GM12873 (cell line): ENCODE measurements around the gene PLA2R1.

ENCODE experiments used
- TF ChIP-seq, protein P1 (sequence below): IDR thresholded peaks from 2 replicates; pipeline ENCODE4 v1.5.1; 2012; ENCODE audit warnings: low read depth, mild to moderate bottlenecking, moderate library complexity, low read length, control low read depth; ENCODE audit not compliant: insufficient read depth; ENCODE audit errors: missing control alignments

The PLA2R1 gene

DNA sequence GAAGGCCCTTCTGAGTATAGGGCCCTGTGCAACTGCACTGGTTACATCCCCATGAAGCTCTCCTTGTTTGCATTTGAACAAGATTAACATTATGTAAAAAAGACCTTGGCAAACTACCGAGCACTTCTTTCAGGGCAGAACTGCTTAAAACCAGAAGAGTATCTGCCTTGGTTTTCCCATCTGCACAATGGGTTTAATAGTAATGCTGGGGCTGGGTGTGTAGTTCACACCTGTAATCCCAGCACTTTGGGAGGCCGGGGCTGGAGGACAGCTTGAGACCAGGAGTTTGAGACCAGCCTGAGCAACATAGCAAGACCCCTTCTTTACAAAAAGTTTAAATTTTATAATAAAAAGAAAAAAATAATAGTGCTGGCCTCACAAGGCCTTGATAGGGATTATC is 8.5 kb downstream of the PLA2R1 start:
- TF ChIP-seq, protein P1, sequence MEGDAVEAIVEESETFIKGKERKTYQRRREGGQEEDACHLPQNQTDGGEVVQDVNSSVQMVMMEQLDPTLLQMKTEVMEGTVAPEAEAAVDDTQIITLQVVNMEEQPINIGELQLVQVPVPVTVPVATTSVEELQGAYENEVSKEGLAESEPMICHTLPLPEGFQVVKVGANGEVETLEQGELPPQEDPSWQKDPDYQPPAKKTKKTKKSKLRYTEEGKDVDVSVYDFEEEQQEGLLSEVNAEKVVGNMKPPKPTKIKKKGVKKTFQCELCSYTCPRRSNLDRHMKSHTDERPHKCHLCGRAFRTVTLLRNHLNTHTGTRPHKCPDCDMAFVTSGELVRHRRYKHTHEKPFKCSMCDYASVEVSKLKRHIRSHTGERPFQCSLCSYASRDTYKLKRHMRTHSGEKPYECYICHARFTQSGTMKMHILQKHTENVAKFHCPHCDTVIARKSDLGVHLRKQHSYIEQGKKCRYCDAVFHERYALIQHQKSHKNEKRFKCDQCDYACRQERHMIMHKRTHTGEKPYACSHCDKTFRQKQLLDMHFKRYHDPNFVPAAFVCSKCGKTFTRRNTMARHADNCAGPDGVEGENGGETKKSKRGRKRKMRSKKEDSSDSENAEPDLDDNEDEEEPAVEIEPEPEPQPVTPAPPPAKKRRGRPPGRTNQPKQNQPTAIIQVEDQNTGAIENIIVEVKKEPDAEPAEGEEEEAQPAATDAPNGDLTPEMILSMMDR = no peak

DNA sequence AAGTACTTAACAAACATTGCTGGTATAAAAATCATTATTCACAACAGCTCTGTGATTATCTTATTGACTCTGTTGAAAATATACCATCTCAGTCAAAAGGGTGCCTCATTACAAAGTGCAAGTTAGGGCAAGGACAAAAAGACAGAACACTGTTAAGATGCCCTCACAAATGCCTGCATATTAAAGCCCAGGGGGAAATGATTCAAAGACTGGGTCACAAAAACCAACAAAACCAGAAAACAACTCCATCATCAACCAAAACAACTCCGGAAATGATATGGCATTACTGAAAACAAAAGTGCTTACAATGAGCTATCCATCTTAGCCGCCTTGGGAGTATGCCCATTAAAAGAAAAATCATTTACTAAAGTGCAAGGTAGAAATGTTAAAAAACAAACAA is 9.9 kb downstream of the PLA2R1 start:
- TF ChIP-seq, protein P1 = no peak

DNA sequence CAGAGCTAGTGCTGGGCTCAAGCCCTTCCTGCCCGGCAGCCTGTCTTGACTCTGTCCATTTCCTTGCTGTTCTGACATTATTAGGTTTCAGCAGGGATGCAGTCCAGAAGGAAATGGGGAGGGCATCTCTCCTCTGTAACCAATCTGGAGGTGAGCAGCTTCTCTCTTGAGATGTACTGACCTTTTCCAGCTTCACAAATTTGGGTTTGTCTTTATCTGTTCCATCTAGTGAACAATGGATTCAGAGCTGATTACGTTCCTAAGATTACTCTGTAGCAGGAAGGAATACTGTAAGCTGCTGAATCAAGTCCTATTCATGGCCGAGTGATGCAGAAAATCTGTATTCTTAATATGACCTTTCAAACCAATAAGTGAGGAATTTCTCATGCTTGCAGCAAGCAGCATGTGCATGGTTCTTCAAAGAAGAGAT is 11.0 kb downstream of the PLA2R1 start:
- TF ChIP-seq, protein P1 = no peak

DNA sequence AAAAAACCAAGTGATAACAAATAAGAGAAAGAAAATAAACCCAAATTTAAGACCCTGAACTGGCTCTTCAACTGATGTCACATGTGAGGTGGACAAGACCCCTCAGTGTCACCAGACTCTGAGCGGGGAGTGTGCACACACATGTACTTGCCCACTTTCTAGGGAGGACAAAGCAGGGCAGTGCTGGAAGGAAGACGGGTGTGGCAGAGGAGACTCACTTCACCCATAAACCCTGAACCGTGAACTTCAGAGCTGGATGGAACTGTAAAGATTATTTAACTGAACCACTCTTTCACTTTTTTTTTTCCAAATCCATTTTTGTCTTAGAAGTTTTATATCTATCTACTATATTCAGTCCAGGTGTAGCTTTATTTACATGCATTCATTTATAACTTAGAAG is 12.3 kb downstream of the PLA2R1 start:
- TF ChIP-seq, protein P1 = no peak

DNA sequence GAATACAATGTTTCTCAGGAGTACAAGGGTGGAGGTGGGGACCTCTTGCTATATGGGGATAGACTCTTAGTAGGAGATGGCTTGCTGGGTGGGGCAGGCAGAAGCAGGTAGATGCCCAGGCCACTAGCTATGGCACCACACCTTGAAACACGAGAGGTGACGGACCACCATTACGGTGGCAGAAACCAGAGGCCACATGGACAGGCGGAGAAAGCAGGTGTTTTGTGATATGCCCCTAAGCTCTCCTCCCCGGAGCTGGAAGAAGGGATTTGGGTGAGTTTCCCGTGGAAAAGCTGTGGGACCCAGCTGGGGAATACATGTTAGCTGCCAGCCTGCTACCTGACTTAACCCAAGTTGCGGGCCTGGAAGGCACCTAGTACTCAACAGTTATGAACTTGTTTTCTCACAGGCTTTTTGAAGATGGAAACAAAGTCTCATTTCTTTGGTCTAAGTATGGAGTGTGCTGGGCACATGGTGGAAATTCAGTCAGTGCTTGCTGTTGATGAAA is 16.7 kb downstream of the PLA2R1 start:
- TF ChIP-seq, protein P1 = no peak

DNA sequence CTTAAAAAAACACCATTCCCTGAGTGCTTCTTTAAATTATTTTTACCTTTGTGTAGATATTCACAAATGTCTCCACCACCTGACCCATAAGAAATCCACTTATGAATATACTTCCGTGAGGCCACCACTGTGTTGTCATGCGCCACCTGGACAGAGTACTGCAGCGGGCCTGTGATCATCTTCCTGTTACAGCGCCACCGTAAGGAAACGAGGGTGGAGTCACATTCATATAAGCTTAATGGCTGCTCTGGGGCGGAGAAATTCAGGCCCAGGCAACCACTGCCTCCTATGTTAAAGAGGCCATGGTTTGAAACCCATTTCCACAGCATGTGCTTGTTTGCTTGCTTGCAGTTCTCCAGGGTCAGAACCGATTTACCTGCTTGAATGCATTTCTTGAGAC is 17.7 kb downstream of the PLA2R1 start:
- TF ChIP-seq, protein P1 = no peak

DNA sequence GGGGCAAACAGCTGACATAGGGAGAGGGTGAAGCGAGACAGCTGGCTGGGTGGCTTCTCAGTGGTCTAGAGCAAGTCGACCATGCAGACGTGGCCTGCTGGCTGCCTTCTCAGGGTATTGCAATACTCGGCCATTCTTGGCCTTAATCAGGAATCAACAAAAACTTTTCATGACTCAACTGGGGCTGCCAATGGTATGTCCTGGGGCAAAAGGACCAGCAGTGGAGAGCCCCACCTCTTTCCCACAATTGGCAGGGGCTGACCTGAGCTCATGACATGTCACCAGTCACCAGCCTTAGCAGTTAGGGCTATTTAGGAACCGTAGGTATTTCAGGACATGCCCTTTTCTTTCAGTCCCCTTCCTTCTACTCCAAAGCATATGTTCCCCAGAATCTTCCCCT is 19.1 kb downstream of the PLA2R1 start:
- TF ChIP-seq, protein P1 = no peak

DNA sequence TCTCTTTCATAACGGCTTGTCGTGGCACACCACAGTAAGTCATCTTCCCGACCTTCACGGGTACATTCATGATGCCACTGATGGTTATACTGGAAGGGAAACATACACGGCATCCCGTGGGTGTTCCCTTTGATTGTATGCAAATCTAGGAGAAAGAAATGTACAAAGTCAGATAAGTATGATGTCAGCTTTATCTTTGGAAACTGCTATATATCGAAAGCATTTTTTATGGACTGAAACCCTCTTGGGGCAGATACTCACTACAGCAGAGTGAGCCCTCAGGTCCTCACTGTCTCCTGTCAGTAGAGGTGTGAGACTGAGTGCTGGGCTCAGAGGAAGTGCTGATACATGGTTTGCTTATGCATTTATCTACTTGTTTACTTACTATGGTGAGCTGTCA is 20.4 kb downstream of the PLA2R1 start:
- TF ChIP-seq, protein P1 = no peak
